ENCODE data around the gene KLHL15. TPM values are rescaled to one million over a fixed set of nuclear protein-coding genes. Genes with fewer than 3 reads are reported as not detected.
"Not testable (repeated sequence)": the region's sequence is repeated elsewhere in the genome, so short reads cannot be mapped to it uniquely, and the experiment has no call there.

The KLHL15 gene
- total RNA-seq, 5 donors from 2014 or later (not counting 1 experiment from before 2014, with no cell fraction given), result 7.1 to 21.1 (median 8.0) TPM

GRCh38 chrX:24050522-24051318 is 23.7 kb upstream of the KLHL15 start:
- not testable (repeated sequence) for ATAC-seq (replicated peaks in 1 of 4)
- Mint-ChIP-seq H3K27ac (peak overlapping the region in 1 of 2 donors; percentile 11), H3K4me3 (peak overlapping the region in 2 of 3 donors; percentile 10 to 28)

GRCh38 chrX:24049643-24050042 is 22.7 kb upstream of the KLHL15 start:
- ATAC-seq (replicated peaks in 1 of 4); H3K4me3 ChIP-seq (ENCODE audit: control insufficient read depth in 1 of 2, extremely low read depth in 1 of 2, low read length in 1 of 2); CTCF ChIA-PET; H3K4me1 ChIP-seq (ENCODE audit: control insufficient read depth in 1 of 2, extremely low read depth in 1 of 2, insufficient read depth in 2 of 2, low read length in 2 of 2); H3K36me3 ChIP-seq (ENCODE audit: control insufficient read depth in 2 of 2, extremely low read depth in 1 of 2, insufficient read depth in 1 of 2, low read length in 1 of 2); DNase-seq; H3K4me3 Mint-ChIP-seq; H3K27me3 Mint-ChIP-seq; H3K27ac ChIP-seq (ENCODE audit: low read length); H3K9me3 ChIP-seq; H3K27me3 ChIP-seq (replicated peaks in 1 of 2; ENCODE audit: control insufficient read depth in 2 of 2, extremely low read depth in 1 of 2, insufficient read depth in 2 of 2, low read length in 1 of 2); POLR2A ChIA-PET; H3K9me3 Mint-ChIP-seq; H3K27ac Mint-ChIP-seq; H3K36me3 Mint-ChIP-seq; H3K4me1 Mint-ChIP-seq: not testable (repeated sequence)
- 94% methylated on average over 11 of the region's 24 CpGs for WGBS (ENCODE audit: insufficient coverage)

More at GRCh38 chrX:24050522-24051318, 23.7 kb upstream of the KLHL15 start:
- H3K9me3 Mint-ChIP-seq; H3K4me3 ChIP-seq (ENCODE audit: control insufficient read depth in 1 of 2, extremely low read depth in 1 of 2, low read length in 1 of 2); H3K4me1 Mint-ChIP-seq; H3K27ac ChIP-seq (ENCODE audit: low read length); H3K9me3 ChIP-seq; H3K36me3 Mint-ChIP-seq; H3K27me3 ChIP-seq (replicated peaks in 1 of 2; ENCODE audit: control insufficient read depth in 2 of 2, extremely low read depth in 1 of 2, insufficient read depth in 2 of 2, low read length in 1 of 2); POLR2A ChIA-PET; H3K27me3 Mint-ChIP-seq; H3K36me3 ChIP-seq (ENCODE audit: control insufficient read depth in 2 of 2, extremely low read depth in 1 of 2, insufficient read depth in 1 of 2, low read length in 1 of 2); H3K4me1 ChIP-seq (ENCODE audit: control insufficient read depth in 1 of 2, extremely low read depth in 1 of 2, insufficient read depth in 2 of 2, low read length in 2 of 2): not testable (repeated sequence)
- CTCF ChIA-PET, result interaction anchor here in 1 of 2 donors (0.6 kb wide), 2 partner anchors 136 to 1821 kb away, joined by 3 to 9 read pairs; no protein-coding TSS in a partner anchor
- WGBS (ENCODE audit: insufficient coverage), result 100% methylated on average over 6 of the region's 26 CpGs
- peak in 1 of 35 experiments; percentile 24 for DNase-seq

- H3K27me3 Mint-ChIP-seq; H3K27ac ChIP-seq (ENCODE audit: low read length); H3K27ac Mint-ChIP-seq; DNase-seq; H3K9me3 ChIP-seq; H3K4me1 ChIP-seq (ENCODE audit: control insufficient read depth in 1 of 2, extremely low read depth in 1 of 2, insufficient read depth in 2 of 2, low read length in 2 of 2); ATAC-seq (replicated peaks in 1 of 4); H3K36me3 ChIP-seq (ENCODE audit: control insufficient read depth in 2 of 2, extremely low read depth in 1 of 2, insufficient read depth in 1 of 2, low read length in 1 of 2); H3K4me3 Mint-ChIP-seq; H3K4me1 Mint-ChIP-seq; H3K4me3 ChIP-seq (ENCODE audit: control insufficient read depth in 1 of 2, extremely low read depth in 1 of 2, low read length in 1 of 2); H3K9me3 Mint-ChIP-seq; CTCF ChIA-PET; H3K27me3 ChIP-seq (replicated peaks in 1 of 2; ENCODE audit: control insufficient read depth in 2 of 2, extremely low read depth in 1 of 2, insufficient read depth in 2 of 2, low read length in 1 of 2); POLR2A ChIA-PET; H3K36me3 Mint-ChIP-seq: not testable (repeated sequence)
Measured at GRCh38 chrX:24046060-24046459, 19.1 kb upstream of the KLHL15 start.

GRCh38 chrX:24037729-24038128 is 10.7 kb upstream of the KLHL15 start:
- H3K27ac ChIP-seq (ENCODE audit: low read length), result no peak overlapping the region
- H3K27me3 Mint-ChIP-seq, result peaks cover 0 to 7% of the 10 kb centered on the region in 2 donors

GRCh38 chrX:24034485-24034884 is 7.5 kb upstream of the KLHL15 start:
- Mint-ChIP-seq H3K27me3 (peaks cover 0 to 18% of the 10 kb centered on the region in 2 donors), H3K4me3 (no peak overlapping the region), H3K36me3 (no peaks in the 10 kb centered on the region), H3K27ac (no peak overlapping the region), H3K4me1 (no peaks in the 10 kb centered on the region), H3K9me3 (no peaks in the 10 kb centered on the region)
- Histone ChIP-seq H3K4me3 (ENCODE audit: control insufficient read depth in 1 of 2, extremely low read depth in 1 of 2, low read length in 1 of 2) (no peak overlapping the region), H3K27me3 (replicated peaks in 1 of 2; ENCODE audit: control insufficient read depth in 2 of 2, extremely low read depth in 1 of 2, insufficient read depth in 2 of 2, low read length in 1 of 2) (no peaks in the 10 kb centered on the region), H3K4me1 (ENCODE audit: control insufficient read depth in 1 of 2, extremely low read depth in 1 of 2, insufficient read depth in 2 of 2, low read length in 2 of 2) (no peaks in the 10 kb centered on the region), H3K36me3 (ENCODE audit: control insufficient read depth in 2 of 2, extremely low read depth in 1 of 2, insufficient read depth in 1 of 2, low read length in 1 of 2) (no peaks in the 10 kb centered on the region), H3K27ac (ENCODE audit: low read length) (no peak overlapping the region), H3K9me3 (no peaks in the 10 kb centered on the region)
- DNase-seq, result no peak
- POLR2A ChIA-PET, result no interaction called here
- ATAC-seq (replicated peaks in 1 of 4), result no peak
- CTCF ChIA-PET, result no interaction called here
- no CpG with 5 or more reads among the region's 5 CpGs for WGBS (ENCODE audit: insufficient coverage)

More at GRCh38 chrX:24037729-24038128, 10.7 kb upstream of the KLHL15 start:
- H3K27me3 ChIP-seq (replicated peaks in 1 of 2; ENCODE audit: control insufficient read depth in 2 of 2, extremely low read depth in 1 of 2, insufficient read depth in 2 of 2, low read length in 1 of 2), result no peaks in the 10 kb centered on the region
- H3K27ac Mint-ChIP-seq, result no peak overlapping the region
- H3K9me3 Mint-ChIP-seq, result no peaks in the 10 kb centered on the region
- H3K9me3 ChIP-seq, result no peaks in the 10 kb centered on the region
- H3K4me3 Mint-ChIP-seq, result no peak overlapping the region
- CTCF ChIA-PET, result no interaction called here
- WGBS (ENCODE audit: insufficient coverage), result 100% methylated on average over 2 of the region's 4 CpGs
- no peaks in the 10 kb centered on the region for H3K4me1 Mint-ChIP-seq
- H3K36me3 Mint-ChIP-seq, result no peaks in the 10 kb centered on the region
- no peak overlapping the region for H3K4me3 ChIP-seq (ENCODE audit: control insufficient read depth in 1 of 2, extremely low read depth in 1 of 2, low read length in 1 of 2)
- DNase-seq (no peak), ATAC-seq (replicated peaks in 1 of 4) (no peak)
- POLR2A ChIA-PET, result interaction anchor here in 1 of 2 donors (0.7 kb wide), 1 partner anchor 192 kb away, joined by 3 read pairs; no protein-coding TSS in a partner anchor
- H3K4me1 ChIP-seq (ENCODE audit: control insufficient read depth in 1 of 2, extremely low read depth in 1 of 2, insufficient read depth in 2 of 2, low read length in 2 of 2), result no peaks in the 10 kb centered on the region
- H3K36me3 ChIP-seq (ENCODE audit: control insufficient read depth in 2 of 2, extremely low read depth in 1 of 2, insufficient read depth in 1 of 2, low read length in 1 of 2), result no peaks in the 10 kb centered on the region

- no peak for ATAC-seq (replicated peaks in 1 of 4)
- H3K9me3 ChIP-seq, result no peaks in the 10 kb centered on the region
- no peaks in the 10 kb centered on the region for H3K36me3 ChIP-seq (ENCODE audit: control insufficient read depth in 2 of 2, extremely low read depth in 1 of 2, insufficient read depth in 1 of 2, low read length in 1 of 2)
- H3K4me3 ChIP-seq (ENCODE audit: control insufficient read depth in 1 of 2, extremely low read depth in 1 of 2, low read length in 1 of 2), result no peak overlapping the region
- peaks cover 0 to 15% of the 10 kb centered on the region in 2 donors for H3K27me3 Mint-ChIP-seq
- H3K36me3 Mint-ChIP-seq, result no peaks in the 10 kb centered on the region
- ChIA-PET CTCF (no interaction called here), POLR2A (no interaction called here)
- H3K4me3 Mint-ChIP-seq, result no peak overlapping the region
- H3K4me1 Mint-ChIP-seq, result peaks cover 0 to 6% (median 0%) of the 10 kb centered on the region in 3 donors
- no CpG with 5 or more reads among the region's 5 CpGs for WGBS (ENCODE audit: insufficient coverage)
- no peak overlapping the region for H3K27ac Mint-ChIP-seq
- no peak overlapping the region for H3K27ac ChIP-seq (ENCODE audit: low read length)
- H3K9me3 Mint-ChIP-seq, result no peaks in the 10 kb centered on the region
- H3K4me1 ChIP-seq (ENCODE audit: control insufficient read depth in 1 of 2, extremely low read depth in 1 of 2, insufficient read depth in 2 of 2, low read length in 2 of 2), result no peaks in the 10 kb centered on the region
- DNase-seq, result no peak
- no peaks in the 10 kb centered on the region for H3K27me3 ChIP-seq (replicated peaks in 1 of 2; ENCODE audit: control insufficient read depth in 2 of 2, extremely low read depth in 1 of 2, insufficient read depth in 2 of 2, low read length in 1 of 2)
Measured at GRCh38 chrX:24030597-24030996, 3.6 kb upstream of the KLHL15 start.
